22Rv1 (cell line): ENCODE measurements around the gene CDH8.

Experiments
- ZFX ChIP-seq: fragments of 450-650 bp; IDR thresholded peaks from 2 replicates; pipeline ENCODE4 v1.6.1; 2017; ENCODE audit warnings: antibody characterized with exemption, borderline replicate concordance
- TF ChIP-seq, protein P1 (sequence below): fragments of 450-650 bp; IDR thresholded peaks from 2 replicates; pipeline ENCODE4 v1.5.1; 2017; ENCODE audit warnings: mild to moderate bottlenecking

- TF ChIP-seq, protein P1, sequence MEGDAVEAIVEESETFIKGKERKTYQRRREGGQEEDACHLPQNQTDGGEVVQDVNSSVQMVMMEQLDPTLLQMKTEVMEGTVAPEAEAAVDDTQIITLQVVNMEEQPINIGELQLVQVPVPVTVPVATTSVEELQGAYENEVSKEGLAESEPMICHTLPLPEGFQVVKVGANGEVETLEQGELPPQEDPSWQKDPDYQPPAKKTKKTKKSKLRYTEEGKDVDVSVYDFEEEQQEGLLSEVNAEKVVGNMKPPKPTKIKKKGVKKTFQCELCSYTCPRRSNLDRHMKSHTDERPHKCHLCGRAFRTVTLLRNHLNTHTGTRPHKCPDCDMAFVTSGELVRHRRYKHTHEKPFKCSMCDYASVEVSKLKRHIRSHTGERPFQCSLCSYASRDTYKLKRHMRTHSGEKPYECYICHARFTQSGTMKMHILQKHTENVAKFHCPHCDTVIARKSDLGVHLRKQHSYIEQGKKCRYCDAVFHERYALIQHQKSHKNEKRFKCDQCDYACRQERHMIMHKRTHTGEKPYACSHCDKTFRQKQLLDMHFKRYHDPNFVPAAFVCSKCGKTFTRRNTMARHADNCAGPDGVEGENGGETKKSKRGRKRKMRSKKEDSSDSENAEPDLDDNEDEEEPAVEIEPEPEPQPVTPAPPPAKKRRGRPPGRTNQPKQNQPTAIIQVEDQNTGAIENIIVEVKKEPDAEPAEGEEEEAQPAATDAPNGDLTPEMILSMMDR, result no peak
- no peak for TF ChIP-seq ZFX
Measured at GRCh38 chr16:62051942-62052341, 15.7 kb upstream of the CDH8 start.
